ENCODE results near the gene EME1. TPM values are rescaled to one million over a fixed set of nuclear protein-coding genes. Genes with fewer than 3 reads are reported as not detected.

EME1 gene
- total and polyA plus RNA-seq, 2 donors (not counting 3 experiments of a cell fraction or from before 2014, with no cell fraction given): 5.6 to 9.1 TPM

DNA sequence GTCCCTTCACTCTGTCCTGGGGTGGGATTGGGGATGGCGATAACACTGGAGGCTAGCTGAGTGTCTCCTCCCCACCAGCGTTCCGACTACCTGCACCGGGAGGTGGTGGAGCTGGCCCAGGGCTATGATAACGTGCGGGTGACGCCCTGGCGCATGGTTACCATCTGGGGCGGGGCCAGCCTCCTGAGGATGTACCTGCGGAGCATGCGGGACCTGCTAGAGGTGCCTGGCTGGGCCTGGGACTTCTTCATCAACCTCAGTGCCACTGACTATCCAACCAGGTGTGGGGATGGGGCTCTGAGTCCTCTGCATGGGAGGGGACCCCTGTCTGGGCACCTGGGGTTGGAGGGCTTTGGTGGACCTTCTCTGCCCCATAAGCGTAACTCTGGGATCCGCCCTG is 18.3 kb upstream of the EME1 start:
- ChIA-PET CTCF (no interaction called here), POLR2A (no interaction called here)
- no peaks in the 10 kb centered on the region for H3K27me3 ChIP-seq (ENCODE audit: control insufficient read depth in 2 of 2, insufficient read depth in 2 of 2, low read length in 2 of 2)
- H3K4me3 ChIP-seq (replicated peaks in 1 of 3; ENCODE audit: insufficient read depth in 1 of 3, low read depth in 1 of 3, low read length in 3 of 3): no peak overlapping the region
- no peaks in the 10 kb centered on the region for H4K20me1 ChIP-seq (replicated peaks; ENCODE audit: control insufficient read depth, extremely low read depth, insufficient read depth, low read length)
- H3K27ac ChIP-seq (ENCODE audit: insufficient read depth, low read depth, low read length): no peak overlapping the region
- no peak overlapping the region for H2AFZ ChIP-seq (ENCODE audit: low read depth, low read length)
- no peak for FAIRE-seq
- no TSS peak for BruUV-seq (replicated peaks)
- H3K4me1 ChIP-seq (ENCODE audit: control insufficient read depth, extremely low read depth, insufficient read depth, low read length): no peaks in the 10 kb centered on the region
- TF ChIP-seq MYC (IDR thresholded peaks at IDR 0.05; ENCODE audit: low read depth, low read length) (no peak), POLR2A (IDR thresholded peaks at IDR 0.05; ENCODE audit: low read depth, low read length) (no peak), EZH2 (IDR thresholded peaks at IDR 0.05; ENCODE audit: borderline replicate concordance, low read depth, low read length, severe bottlenecking) (no peak)
- TF ChIP-seq, protein P1, sequence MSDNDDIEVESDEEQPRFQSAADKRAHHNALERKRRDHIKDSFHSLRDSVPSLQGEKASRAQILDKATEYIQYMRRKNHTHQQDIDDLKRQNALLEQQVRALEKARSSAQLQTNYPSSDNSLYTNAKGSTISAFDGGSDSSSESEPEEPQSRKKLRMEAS (IDR thresholded peaks at IDR 0.05; ENCODE audit: insufficient read depth, insufficient read length): no peak
- no peaks in the 10 kb centered on the region for H3K79me2 ChIP-seq (ENCODE audit: control insufficient read depth, insufficient read depth, low read length)
- DNase-seq (ENCODE audit: low read depth, low spot score): no peak
- dilution Hi-C loops (cut with MboI; ENCODE audit: extremely low pct_ligation_motif_present, low sequenced_read_pairs) (no loop called here), intact Hi-C loops (cut with micrococcal nuclease) (no loop called here)
- no peak overlapping the region for H3K9ac ChIP-seq (replicated peaks; ENCODE audit: extremely low read depth, insufficient read depth, low read length)
- peaks cover 3 to 39% of the 10 kb centered on the region in 2 experiments for H3K36me3 ChIP-seq (ENCODE audit: control insufficient read depth in 2 of 2, extremely low read depth in 1 of 2, insufficient read depth in 2 of 2, low read length in 2 of 2)
- H3K9me3 ChIP-seq (replicated peaks; ENCODE audit: control insufficient read depth, insufficient read depth, low read length): no peaks in the 10 kb centered on the region
- no peak overlapping the region for H3K4me2 ChIP-seq (ENCODE audit: insufficient read depth, low read length)
- no peaks in the 10 kb centered on the region for H3K9me1 ChIP-seq (replicated peaks; ENCODE audit: control insufficient read depth, extremely low read depth, insufficient read depth, low read length)

DNA sequence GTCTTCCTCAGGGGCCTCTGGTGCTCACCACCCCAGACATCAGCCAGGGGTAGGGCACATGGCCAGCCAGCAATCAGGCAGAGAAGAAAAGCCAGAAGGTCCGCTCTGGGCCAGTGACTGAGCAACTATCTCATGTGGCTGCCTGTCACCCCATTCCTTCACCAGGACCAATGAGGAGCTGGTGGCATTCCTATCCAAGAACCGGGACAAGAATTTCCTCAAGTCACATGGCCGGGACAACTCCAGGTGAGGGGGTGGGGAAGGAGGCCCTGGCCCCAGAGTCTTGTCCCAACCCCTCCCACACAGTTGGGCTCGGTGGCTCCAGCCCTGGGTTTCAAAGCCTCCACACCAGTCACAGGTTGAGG is 17.7 kb upstream of the EME1 start:
- Histone ChIP-seq H2AFZ (ENCODE audit: low read depth, low read length) (no peak overlapping the region), H4K20me1 (replicated peaks; ENCODE audit: control insufficient read depth, extremely low read depth, insufficient read depth, low read length) (no peaks in the 10 kb centered on the region), H3K9ac (replicated peaks; ENCODE audit: extremely low read depth, insufficient read depth, low read length) (no peak overlapping the region), H3K79me2 (ENCODE audit: control insufficient read depth, insufficient read depth, low read length) (no peaks in the 10 kb centered on the region), H3K4me3 (replicated peaks in 1 of 3; ENCODE audit: insufficient read depth in 1 of 3, low read depth in 1 of 3, low read length in 3 of 3) (no peak overlapping the region), H3K36me3 (ENCODE audit: control insufficient read depth in 2 of 2, extremely low read depth in 1 of 2, insufficient read depth in 2 of 2, low read length in 2 of 2) (peaks cover 3 to 39% of the 10 kb centered on the region in 2 experiments), H3K4me1 (ENCODE audit: control insufficient read depth, extremely low read depth, insufficient read depth, low read length) (no peaks in the 10 kb centered on the region), H3K9me1 (replicated peaks; ENCODE audit: control insufficient read depth, extremely low read depth, insufficient read depth, low read length) (no peaks in the 10 kb centered on the region), H3K27me3 (ENCODE audit: control insufficient read depth in 2 of 2, insufficient read depth in 2 of 2, low read length in 2 of 2) (no peaks in the 10 kb centered on the region), H3K27ac (ENCODE audit: insufficient read depth, low read depth, low read length) (no peak overlapping the region), H3K9me3 (replicated peaks; ENCODE audit: control insufficient read depth, insufficient read depth, low read length) (no peaks in the 10 kb centered on the region), H3K4me2 (ENCODE audit: insufficient read depth, low read length) (no peak overlapping the region)
- intact Hi-C loops (cut with micrococcal nuclease) (no loop called here), dilution Hi-C loops (cut with MboI; ENCODE audit: extremely low pct_ligation_motif_present, low sequenced_read_pairs) (no loop called here)
- ChIA-PET POLR2A (no interaction called here), CTCF (interaction anchor here (0.5 kb wide), 1 partner anchor 12 kb away, joined by 3 read pairs; no protein-coding TSS in a partner anchor)
- DNase-seq (ENCODE audit: low read depth, low spot score): no peak
- no peak for TF ChIP-seq EZH2 (IDR thresholded peaks at IDR 0.05; ENCODE audit: borderline replicate concordance, low read depth, low read length, severe bottlenecking)
- TF ChIP-seq POLR2A (IDR thresholded peaks at IDR 0.05; ENCODE audit: low read depth, low read length): no peak
- TF ChIP-seq, protein P2, sequence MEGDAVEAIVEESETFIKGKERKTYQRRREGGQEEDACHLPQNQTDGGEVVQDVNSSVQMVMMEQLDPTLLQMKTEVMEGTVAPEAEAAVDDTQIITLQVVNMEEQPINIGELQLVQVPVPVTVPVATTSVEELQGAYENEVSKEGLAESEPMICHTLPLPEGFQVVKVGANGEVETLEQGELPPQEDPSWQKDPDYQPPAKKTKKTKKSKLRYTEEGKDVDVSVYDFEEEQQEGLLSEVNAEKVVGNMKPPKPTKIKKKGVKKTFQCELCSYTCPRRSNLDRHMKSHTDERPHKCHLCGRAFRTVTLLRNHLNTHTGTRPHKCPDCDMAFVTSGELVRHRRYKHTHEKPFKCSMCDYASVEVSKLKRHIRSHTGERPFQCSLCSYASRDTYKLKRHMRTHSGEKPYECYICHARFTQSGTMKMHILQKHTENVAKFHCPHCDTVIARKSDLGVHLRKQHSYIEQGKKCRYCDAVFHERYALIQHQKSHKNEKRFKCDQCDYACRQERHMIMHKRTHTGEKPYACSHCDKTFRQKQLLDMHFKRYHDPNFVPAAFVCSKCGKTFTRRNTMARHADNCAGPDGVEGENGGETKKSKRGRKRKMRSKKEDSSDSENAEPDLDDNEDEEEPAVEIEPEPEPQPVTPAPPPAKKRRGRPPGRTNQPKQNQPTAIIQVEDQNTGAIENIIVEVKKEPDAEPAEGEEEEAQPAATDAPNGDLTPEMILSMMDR (IDR thresholded peaks at IDR 0.05; ENCODE audit: extremely low read depth in 1 of 2, insufficient read depth in 1 of 2, low read depth in 1 of 2, low read length in 2 of 2): no peak
- no peak for TF ChIP-seq JUN (IDR thresholded peaks at IDR 0.05; ENCODE audit: borderline replicate concordance, insufficient read depth, insufficient read length, low read depth)
- no peak for TF ChIP-seq FOS (IDR thresholded peaks at IDR 0.05; ENCODE audit: borderline replicate concordance, insufficient read depth, low read length)
- no peak for TF ChIP-seq MYC (IDR thresholded peaks at IDR 0.05; ENCODE audit: low read depth, low read length)
- TF ChIP-seq GATA2 (IDR thresholded peaks at IDR 0.05; ENCODE audit: insufficient read depth, insufficient read length, low read depth, low read length): no peak
- TF ChIP-seq, protein P1 (IDR thresholded peaks at IDR 0.05; ENCODE audit: insufficient read depth, insufficient read length): no peak
- TF ChIP-seq POLR2AphosphoS5 (IDR thresholded peaks at IDR 0.05; ENCODE audit: insufficient read depth, low read depth, low read length): no peak
- no TSS peak for BruUV-seq (replicated peaks)
- no peak for FAIRE-seq
